ENCODE measurements around the gene ZNF638.

Gene ZNF638

DNA sequence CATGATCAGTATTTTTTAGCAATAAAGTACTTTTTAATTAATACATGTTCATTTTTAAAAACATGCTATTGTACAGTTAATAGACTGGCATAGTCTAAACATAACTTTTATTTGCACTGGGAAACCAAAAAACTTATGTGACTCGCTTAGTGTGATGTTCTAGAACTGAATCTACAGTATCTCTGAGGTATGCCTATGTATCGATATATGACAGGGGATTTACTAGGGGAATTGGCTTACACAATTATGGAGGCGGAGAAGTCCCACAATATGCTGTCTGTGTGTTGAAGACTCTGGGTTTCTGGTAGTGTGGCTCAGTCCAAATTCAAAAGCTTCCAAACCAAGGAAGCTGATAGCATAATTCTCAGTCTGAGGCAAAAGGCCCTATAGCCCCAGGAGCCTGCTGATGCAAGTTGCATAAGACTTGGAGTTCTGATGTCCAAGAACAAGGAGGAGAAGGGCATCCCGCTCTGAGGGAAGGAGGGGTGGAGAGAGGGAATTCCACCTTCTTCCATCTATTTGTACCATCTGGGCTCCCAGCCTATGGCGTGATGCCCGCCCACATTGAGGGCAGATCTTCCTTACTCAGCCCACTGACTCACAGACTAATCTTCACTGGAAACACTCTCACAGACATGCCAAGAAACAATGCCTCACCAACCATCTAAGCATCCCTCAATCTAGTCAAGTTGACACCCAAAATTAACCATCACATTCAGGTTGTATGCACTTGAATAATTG is 27.5 kb downstream of the ZNF638 start:
- TF ChIP-seq, protein P1, sequence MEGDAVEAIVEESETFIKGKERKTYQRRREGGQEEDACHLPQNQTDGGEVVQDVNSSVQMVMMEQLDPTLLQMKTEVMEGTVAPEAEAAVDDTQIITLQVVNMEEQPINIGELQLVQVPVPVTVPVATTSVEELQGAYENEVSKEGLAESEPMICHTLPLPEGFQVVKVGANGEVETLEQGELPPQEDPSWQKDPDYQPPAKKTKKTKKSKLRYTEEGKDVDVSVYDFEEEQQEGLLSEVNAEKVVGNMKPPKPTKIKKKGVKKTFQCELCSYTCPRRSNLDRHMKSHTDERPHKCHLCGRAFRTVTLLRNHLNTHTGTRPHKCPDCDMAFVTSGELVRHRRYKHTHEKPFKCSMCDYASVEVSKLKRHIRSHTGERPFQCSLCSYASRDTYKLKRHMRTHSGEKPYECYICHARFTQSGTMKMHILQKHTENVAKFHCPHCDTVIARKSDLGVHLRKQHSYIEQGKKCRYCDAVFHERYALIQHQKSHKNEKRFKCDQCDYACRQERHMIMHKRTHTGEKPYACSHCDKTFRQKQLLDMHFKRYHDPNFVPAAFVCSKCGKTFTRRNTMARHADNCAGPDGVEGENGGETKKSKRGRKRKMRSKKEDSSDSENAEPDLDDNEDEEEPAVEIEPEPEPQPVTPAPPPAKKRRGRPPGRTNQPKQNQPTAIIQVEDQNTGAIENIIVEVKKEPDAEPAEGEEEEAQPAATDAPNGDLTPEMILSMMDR (IDR thresholded peaks at IDR 0.05) = no peak

DNA sequence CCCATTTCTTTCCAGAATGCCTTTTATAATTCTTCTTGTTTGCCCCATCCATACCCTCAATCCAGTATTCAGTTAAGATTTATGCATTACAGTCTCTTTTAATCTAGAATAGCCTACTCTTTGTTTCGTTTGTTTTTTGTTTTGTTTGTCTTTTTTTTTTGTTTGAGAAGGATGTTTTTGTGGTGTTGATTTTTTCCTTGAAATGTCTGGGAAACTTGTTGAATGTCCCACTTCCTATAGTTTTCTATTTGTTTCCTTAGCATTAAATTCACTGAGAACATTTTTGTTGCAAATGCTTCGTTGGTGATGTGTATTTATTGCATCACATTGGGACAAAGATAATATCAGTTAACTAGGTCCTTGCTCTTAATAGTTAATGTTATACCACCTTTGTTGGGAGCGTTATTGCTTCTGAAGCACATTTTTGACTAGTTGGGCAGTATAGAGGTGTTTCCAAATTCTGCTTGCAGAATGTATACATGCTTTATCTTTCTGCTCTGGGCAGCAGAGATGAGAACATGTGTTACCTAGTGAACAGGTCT is 28.9 kb downstream of the ZNF638 start:
- TF ChIP-seq, protein P1 (IDR thresholded peaks at IDR 0.05) = no peak

GRCh38 chr2:71361631-71362030 is 30.0 kb downstream of the ZNF638 start:
- TF ChIP-seq, protein P1 (IDR thresholded peaks at IDR 0.05) = no peak

DNA sequence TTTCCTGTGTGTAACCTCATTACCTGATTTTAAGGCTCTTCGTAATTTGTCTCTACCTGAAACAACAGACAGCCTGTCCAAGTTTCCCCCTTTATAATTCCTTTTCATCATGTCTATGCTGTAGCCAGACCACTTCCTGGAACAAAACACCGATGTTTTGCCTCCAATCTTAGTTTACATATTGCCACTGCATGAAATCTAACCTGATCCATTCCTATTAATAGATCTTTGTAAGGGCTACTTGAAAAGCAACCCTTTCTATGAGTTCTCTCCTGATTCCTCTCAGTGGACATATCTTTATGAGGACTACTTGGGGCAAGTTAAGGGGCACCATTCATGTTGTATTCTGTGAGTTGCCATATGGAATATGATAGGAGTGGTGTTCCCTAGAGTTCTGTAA is 30.9 kb downstream of the ZNF638 start:
- TF ChIP-seq, protein P1 (IDR thresholded peaks at IDR 0.05) = no peak

DNA sequence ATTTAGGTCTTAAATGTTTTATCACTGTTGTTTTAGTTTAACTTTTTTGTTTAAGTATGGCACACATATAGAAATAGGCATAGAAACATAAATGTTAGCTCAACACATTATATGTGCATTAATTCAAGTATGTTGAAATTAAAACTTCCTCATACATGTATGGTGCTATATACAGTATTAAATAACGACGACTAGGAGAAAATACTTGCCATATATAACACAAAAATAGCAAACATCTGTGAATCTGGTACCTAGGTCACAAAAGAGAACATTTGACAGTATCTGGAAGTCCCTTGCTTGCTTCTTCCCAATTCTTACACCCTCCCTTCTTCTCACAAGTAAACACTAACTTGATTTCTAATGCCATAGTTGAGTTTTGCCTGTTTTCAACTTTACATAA is 38.4 kb downstream of the ZNF638 start:
- TF ChIP-seq, protein P1 (IDR thresholded peaks at IDR 0.05) = no peak

DNA sequence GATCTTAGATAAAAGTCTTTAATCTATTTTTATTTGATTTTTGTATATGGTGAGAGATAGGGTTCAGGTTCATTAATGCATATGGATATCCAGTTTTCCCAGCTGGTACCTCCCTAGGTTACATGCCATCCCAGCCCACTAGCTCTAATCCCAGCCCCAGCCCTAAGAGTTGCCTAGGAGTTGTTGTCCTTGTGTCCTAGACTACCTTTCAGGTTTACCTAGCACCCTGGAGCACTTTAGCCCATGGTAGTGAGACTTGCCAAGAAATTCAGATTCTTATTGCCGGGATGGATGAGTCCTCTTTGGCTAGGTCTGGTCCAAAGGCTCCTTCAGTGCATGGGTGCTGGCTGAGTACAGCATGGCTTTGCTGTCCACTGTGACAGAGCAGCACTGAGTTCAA is 40.5 kb downstream of the ZNF638 start:
- TF ChIP-seq, protein P1 (IDR thresholded peaks at IDR 0.05) = no peak

- TF ChIP-seq, protein P1 (IDR thresholded peaks at IDR 0.05) = no peak
These were observed 47.5 kb downstream of the ZNF638 start for GRCh38 chr2:71379086-71379485.
